Loucy (cell line): ENCODE data around the gene RAD51B.

Experiments
- EZH2phosphoT487 ChIP-seq: fragments of 200-600 bp; IDR thresholded peaks from 2 replicates; pipeline ENCODE4 v1.6.1; 2018; ENCODE audit warnings: antibody characterized with exemption, mild to moderate bottlenecking, moderate library complexity, borderline replicate concordance
- TF ChIP-seq, protein P1 (sequence below): fragments of 200-600 bp; sonication (generic); conservative IDR thresholded peaks from 2 replicates; pipeline ENCODE4 v1.5.1; 2014; ENCODE audit warnings: mild to moderate bottlenecking, antibody characterized with exemption, low read length

DNA sequence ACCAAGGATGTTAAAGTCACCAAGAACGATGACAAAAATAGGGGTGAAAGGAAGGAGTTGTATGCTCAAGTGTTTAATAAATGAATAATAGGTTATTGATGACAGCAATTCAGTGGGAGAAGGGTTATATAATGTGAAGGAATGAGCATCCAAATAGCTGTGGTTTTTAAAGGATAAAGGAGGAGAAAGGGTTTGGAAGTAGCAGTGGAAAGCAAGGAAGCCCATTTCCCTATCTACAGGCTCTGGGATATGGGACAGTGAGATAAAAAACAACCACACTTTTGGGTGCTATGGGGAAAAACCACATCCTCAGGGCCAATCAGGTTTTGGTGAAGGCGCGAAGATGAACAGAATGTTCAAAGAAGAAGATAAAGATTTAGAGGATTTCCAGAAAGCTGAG is 714.7 kb downstream of the RAD51B start:
- TF ChIP-seq, protein P1, sequence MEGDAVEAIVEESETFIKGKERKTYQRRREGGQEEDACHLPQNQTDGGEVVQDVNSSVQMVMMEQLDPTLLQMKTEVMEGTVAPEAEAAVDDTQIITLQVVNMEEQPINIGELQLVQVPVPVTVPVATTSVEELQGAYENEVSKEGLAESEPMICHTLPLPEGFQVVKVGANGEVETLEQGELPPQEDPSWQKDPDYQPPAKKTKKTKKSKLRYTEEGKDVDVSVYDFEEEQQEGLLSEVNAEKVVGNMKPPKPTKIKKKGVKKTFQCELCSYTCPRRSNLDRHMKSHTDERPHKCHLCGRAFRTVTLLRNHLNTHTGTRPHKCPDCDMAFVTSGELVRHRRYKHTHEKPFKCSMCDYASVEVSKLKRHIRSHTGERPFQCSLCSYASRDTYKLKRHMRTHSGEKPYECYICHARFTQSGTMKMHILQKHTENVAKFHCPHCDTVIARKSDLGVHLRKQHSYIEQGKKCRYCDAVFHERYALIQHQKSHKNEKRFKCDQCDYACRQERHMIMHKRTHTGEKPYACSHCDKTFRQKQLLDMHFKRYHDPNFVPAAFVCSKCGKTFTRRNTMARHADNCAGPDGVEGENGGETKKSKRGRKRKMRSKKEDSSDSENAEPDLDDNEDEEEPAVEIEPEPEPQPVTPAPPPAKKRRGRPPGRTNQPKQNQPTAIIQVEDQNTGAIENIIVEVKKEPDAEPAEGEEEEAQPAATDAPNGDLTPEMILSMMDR, result no peak
- no peak for TF ChIP-seq EZH2phosphoT487
